GM23248 (cell line): ENCODE measurements around the gene NT5DC3. TPM values are rescaled to one million over a fixed set of nuclear protein-coding genes. Genes with fewer than 3 reads are reported as not detected.

Experiments used
- DNase-seq: peaks from one replicate; pipeline ENCODE4 v3.0.0-alpha.2; 2015
- H2AFZ ChIP-seq: fragments of 200-600 bp; sonication (generic); 2 replicates; pipeline ENCODE4 v1.6.1; 2016; ENCODE audit warnings: antibody characterized with exemption
- H3F3A ChIP-seq: fragments of 200-600 bp; sonication (generic); 2 replicates; pipeline ENCODE4 v1.6.1; 2016; ENCODE audit warnings: mild to moderate bottlenecking, antibody characterized with exemption, mixed run types; ENCODE audit not compliant: insufficient read depth
- H3K27ac ChIP-seq: fragments of 200-600 bp; sonication (generic); 2 replicates; pipeline ENCODE4 v1.5.1; 2016; ENCODE audit warnings: mild to moderate bottlenecking
- H3K27me3 ChIP-seq: fragments of 200-600 bp; sonication (generic); replicated peaks from 2 replicates; pipeline ENCODE4 v1.6.1; 2016; ENCODE audit warnings: mild to moderate bottlenecking; ENCODE audit not compliant: insufficient read depth
- H3K36me3 ChIP-seq: fragments of 200-600 bp; sonication (generic); 2 replicates; pipeline ENCODE4 v1.6.1; 2016; ENCODE audit warnings: low read depth, mild to moderate bottlenecking
- H3K4me1 ChIP-seq: fragments of 200-600 bp; sonication (generic); 2 replicates; pipeline ENCODE4 v1.6.1; 2016; ENCODE audit warnings: mild to moderate bottlenecking; ENCODE audit not compliant: insufficient read depth
- H3K4me2 ChIP-seq: fragments of 200-600 bp; sonication (generic); one replicate; pipeline ENCODE4 v1.6.1; 2016; ENCODE audit warnings: mild to moderate bottlenecking; ENCODE audit not compliant: unreplicated experiment
- H3K4me3 ChIP-seq: fragments of 200-600 bp; sonication (generic); 2 replicates; pipeline ENCODE4 v1.5.1; 2016; ENCODE audit warnings: mild to moderate bottlenecking
- H3K79me2 ChIP-seq: fragments of 200-600 bp; sonication (generic); 2 replicates; pipeline ENCODE4 v1.6.1; 2016; ENCODE audit warnings: mild to moderate bottlenecking; ENCODE audit not compliant: insufficient read depth
- H3K9ac ChIP-seq: fragments of 200-600 bp; sonication (generic); 2 replicates; pipeline ENCODE4 v1.6.1; 2016; ENCODE audit warnings: mild to moderate bottlenecking
- H3K9me2 ChIP-seq: fragments of 200-600 bp; sonication (generic); 2 replicates; pipeline ENCODE4 v1.6.1; 2016; ENCODE audit warnings: mixed run types, mild to moderate bottlenecking, moderate library complexity; ENCODE audit not compliant: insufficient read depth
- H3K9me3 ChIP-seq: fragments of 200-600 bp; sonication (generic); one replicate; pipeline ENCODE4 v1.6.1; 2017; ENCODE audit warnings: low read depth
- H4K20me1 ChIP-seq: fragments of 200-600 bp; sonication (generic); 2 replicates; pipeline ENCODE4 v1.6.0; 2016; ENCODE audit not compliant: insufficient read depth
- EZH2 ChIP-seq: fragments of 200-600 bp; sonication (generic); IDR thresholded peaks from 2 replicates; pipeline ENCODE4 v1.6.1; 2018; ENCODE audit warnings: antibody characterized with exemption, mild to moderate bottlenecking; ENCODE audit not compliant: insufficient read depth, poor library complexity, severe bottlenecking
- EZH2phosphoT487 ChIP-seq: fragments of 200-600 bp; sonication (generic); IDR thresholded peaks from 2 replicates; pipeline ENCODE4 v1.6.1; 2018; ENCODE audit warnings: antibody characterized with exemption, moderate library complexity, mild to moderate bottlenecking, low read depth; ENCODE audit not compliant: insufficient read depth
- WGBS, 2 experiments: methylation state at CpG; one replicate each; pipeline ENCODE4 v1.1.6; 2015 to 2017; ENCODE audit warnings: low lambda C conversion rate in 2 of 2, low coverage in 1 of 2; ENCODE audit errors: missing lambda C conversion rate in 2 of 2; 5-methylcytosine and 5-hydroxymethylcytosine counted together
- in situ Hi-C: fragments of 300-500 bp; cut with MboI; formaldehyde crosslinking; loops from 2 replicates; pipeline ENCODE4 v1.15.0; 2020
- polyA plus RNA-seq: library from polyadenylated mRNA; unstranded; fragments of >200 nt; fragmentation: Nextera tagmentation; extraction: Ambion mirVana; gene quantifications from 2 replicates; pipeline ENCODE4 v1.2.1, GENCODE V29; 2016
- total RNA-seq: library from RNA; depleted of rRNA; stranded (reverse); fragments of >200 nt; shearing (Covaris generic); gene quantifications from 2 replicates; pipeline ENCODE4 v1.2.3, GENCODE V29; 2014

The NT5DC3 gene
- total and polyA plus RNA-seq, 2 experiments from 2014 or later = 3.4 to 5.2 TPM

DNA sequence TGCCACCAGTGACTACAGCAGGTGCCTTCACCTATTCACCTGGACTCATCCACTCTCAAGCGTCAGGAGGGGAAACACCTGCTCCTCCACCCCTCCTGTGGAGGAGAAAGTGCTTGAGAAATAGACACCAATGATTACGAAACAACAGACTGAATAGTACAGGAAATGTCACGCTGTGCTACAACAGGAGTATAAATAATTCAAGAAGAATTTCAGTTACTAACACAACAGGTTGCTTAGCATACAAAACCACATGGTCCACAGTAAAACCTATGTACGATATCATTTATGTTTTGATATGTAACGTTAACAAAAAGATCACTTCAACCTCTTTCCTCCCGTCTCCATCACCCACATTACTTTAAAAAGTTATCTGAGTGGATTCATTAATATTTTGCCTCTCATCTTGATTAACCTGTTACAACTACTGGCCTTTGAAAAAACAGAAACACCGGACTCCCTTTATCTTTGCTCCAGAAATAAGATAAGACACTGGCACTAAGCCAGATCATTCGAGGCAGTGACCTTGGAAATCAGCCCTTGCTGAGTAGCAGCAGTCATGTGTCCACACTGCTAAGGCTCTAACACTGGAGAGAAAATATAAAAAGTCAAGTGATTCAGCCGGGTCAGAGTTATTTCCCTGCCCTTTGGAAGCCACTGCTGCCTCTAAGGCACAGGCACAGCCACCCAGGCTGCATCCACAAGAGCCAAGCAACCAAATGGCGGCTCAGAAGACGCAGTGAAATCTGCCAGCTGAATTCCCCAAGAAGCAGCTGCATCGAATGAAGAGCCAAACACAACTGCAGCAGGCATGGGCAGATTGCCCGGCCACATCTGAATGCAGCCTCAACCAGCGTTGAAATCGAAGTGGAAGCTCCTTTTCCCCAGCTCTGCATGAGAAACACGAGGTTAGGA, 40.9 kb downstream of the NT5DC3 start:
- Histone ChIP-seq H4K20me1 (no peaks in the 10 kb centered on the region), H3K4me3 (no peak overlapping the region), H2AFZ (no peak overlapping the region), H3K4me1 (peaks cover 38% of the 10 kb centered on the region), H3K79me2 (no peaks in the 10 kb centered on the region), H3K27ac (no peak overlapping the region), H3K9me2 (no peaks in the 10 kb centered on the region), H3K4me2 (no peak overlapping the region), H3K9ac (no peak overlapping the region), H3K36me3 (no peaks in the 10 kb centered on the region), H3K27me3 (no peaks in the 10 kb centered on the region), H3K9me3 (no peaks in the 10 kb centered on the region), H3F3A (peaks cover 35% of the 10 kb centered on the region)
- TF ChIP-seq EZH2 (no peak), EZH2phosphoT487 (no peak)
- DNase-seq = peak; percentile 56
- 52 to 54% methylated on average over 16 of the region's 16 CpGs for WGBS, 2 experiments
- in situ Hi-C loops = no loop called here

DNA sequence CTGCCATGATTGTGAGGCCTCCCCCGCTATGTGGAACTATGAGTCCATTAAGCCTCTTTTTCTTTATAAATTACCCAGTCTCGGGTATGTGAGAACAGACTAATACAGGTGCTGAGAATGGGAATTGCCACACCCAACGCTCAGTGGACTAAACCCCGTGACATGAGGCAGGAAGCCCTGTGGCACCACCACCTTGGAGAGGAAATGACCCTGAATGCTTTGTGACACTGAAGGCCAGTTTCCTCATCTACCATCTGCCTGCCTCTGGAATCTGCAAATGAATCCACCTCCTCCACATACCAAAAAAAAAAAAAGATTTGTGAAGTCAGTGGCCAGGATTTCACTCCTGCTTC, 41.6 kb downstream of the NT5DC3 start:
- DNase-seq = no peak
- H3K27ac ChIP-seq = no peak overlapping the region
- TF ChIP-seq EZH2phosphoT487 (no peak), EZH2 (no peak)
- H3F3A ChIP-seq = peaks cover 31% of the 10 kb centered on the region
- peaks cover 32% of the 10 kb centered on the region for H3K4me1 ChIP-seq
- no peak overlapping the region for H2AFZ ChIP-seq
- no peak overlapping the region for H3K4me2 ChIP-seq
- no peaks in the 10 kb centered on the region for H3K9me2 ChIP-seq
- in situ Hi-C loops = no loop called here
- no peaks in the 10 kb centered on the region for H3K9me3 ChIP-seq
- WGBS, 2 experiments = 96 to 99% methylated on average over 4 of the region's 4 CpGs
- no peaks in the 10 kb centered on the region for H3K79me2 ChIP-seq
- no peak overlapping the region for H3K4me3 ChIP-seq
- no peaks in the 10 kb centered on the region for H4K20me1 ChIP-seq
- no peaks in the 10 kb centered on the region for H3K36me3 ChIP-seq
- H3K9ac ChIP-seq = no peak overlapping the region
- H3K27me3 ChIP-seq = no peaks in the 10 kb centered on the region

- no peaks in the 10 kb centered on the region for H3K9me2 ChIP-seq
- H3K4me1 ChIP-seq = peaks cover 27% of the 10 kb centered on the region
- in situ Hi-C loops = no loop called here
- H3K27ac ChIP-seq = no peak overlapping the region
- peaks cover 23% of the 10 kb centered on the region for H3F3A ChIP-seq
- H2AFZ ChIP-seq = no peak overlapping the region
- H4K20me1 ChIP-seq = no peaks in the 10 kb centered on the region
- no peak for TF ChIP-seq EZH2phosphoT487
- no peak for TF ChIP-seq EZH2
- WGBS, 2 experiments = 94 to 96% methylated on average over 4 of the region's 4 CpGs
- no peaks in the 10 kb centered on the region for H3K36me3 ChIP-seq
- no peaks in the 10 kb centered on the region for H3K9me3 ChIP-seq
- H3K9ac ChIP-seq = no peak overlapping the region
- no peak for DNase-seq
- H3K27me3 ChIP-seq = no peaks in the 10 kb centered on the region
- no peak overlapping the region for H3K4me2 ChIP-seq
- no peak overlapping the region for H3K4me3 ChIP-seq
- no peaks in the 10 kb centered on the region for H3K79me2 ChIP-seq
These were observed 42.4 kb downstream of the NT5DC3 start for GRCh38 chr12:103798586-103798985.

DNA sequence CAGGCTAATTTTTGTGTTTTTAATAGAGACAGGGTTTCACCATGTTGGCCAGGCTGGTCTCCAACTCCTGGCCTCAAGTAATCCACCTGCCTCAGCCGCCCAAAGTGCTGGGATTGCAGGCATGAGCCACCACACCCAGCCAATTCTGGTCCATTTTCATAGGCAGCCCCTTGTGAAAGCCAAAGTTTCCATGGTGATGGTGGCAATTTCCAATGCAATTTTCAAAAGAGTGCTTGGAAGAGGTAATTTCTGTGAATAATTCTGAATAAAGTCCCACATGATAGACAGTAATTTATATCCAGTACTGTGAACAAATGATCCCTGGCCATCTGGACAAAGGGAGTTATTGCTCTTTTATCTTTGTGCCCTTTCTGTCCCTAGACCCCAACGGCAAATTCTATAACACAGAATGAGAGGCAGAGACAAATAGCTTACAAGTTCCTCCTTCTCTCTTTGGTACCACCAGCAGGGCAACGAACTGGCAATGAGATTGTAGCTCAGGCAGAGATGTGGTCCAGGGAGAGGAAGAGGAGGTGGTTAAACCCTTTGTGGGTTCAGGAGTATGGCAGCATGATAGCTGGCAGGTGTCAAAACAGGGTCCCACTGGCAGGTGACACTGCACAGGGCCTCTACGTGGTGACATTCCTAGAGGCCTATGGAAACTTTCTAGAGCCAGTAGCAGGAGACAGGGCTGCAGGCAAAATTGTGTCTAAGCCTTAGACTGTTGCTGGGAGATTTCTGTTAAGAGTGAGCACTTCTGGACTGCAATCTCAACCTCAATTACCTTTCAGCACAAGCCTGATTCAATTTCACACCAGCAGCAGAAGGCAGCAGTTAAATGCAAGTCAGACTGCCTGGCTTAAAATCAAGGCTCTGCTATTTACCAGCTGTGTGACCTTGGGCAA, 46.5 kb downstream of the NT5DC3 start:
- H3K27me3 ChIP-seq = no peaks in the 10 kb centered on the region
- H3K9ac ChIP-seq = no peak overlapping the region
- no peaks in the 10 kb centered on the region for H3K79me2 ChIP-seq
- H3K4me1 ChIP-seq = no peaks in the 10 kb centered on the region
- DNase-seq = no peak
- no peak overlapping the region for H3K4me2 ChIP-seq
- H2AFZ ChIP-seq = no peak overlapping the region
- TF ChIP-seq EZH2phosphoT487 = no peak
- no peak for TF ChIP-seq EZH2
- H3K9me2 ChIP-seq = no peaks in the 10 kb centered on the region
- H3K4me3 ChIP-seq = no peak overlapping the region
- no peaks in the 10 kb centered on the region for H3K9me3 ChIP-seq
- no peak overlapping the region for H3K27ac ChIP-seq
- no peaks in the 10 kb centered on the region for H4K20me1 ChIP-seq
- no peaks in the 10 kb centered on the region for H3F3A ChIP-seq
- in situ Hi-C loops = no loop called here
- no peaks in the 10 kb centered on the region for H3K36me3 ChIP-seq
- 63 to 64% methylated on average over 4 of the region's 4 CpGs for WGBS, 2 experiments
